Calu3 (cell line): ENCODE measurements around the gene NDOR1. TPM values are rescaled to one million over a fixed set of nuclear protein-coding genes. Genes with fewer than 3 reads are reported as not detected.

ENCODE experiments used
- BruUV-seq: library from RNA; stranded (reverse); fragments of 400-500 nt; replicated peaks from 2 replicates; lab custom pipeline; 2021; lab: Mats Ljungman, UMichigan
- CTCF ChIA-PET: fragments of 300-600 bp; sonication (Branson Sonifier 250); formaldehyde crosslinking; loops from one replicate; lab custom pipeline; 2022; ENCODE audit warnings: antibody characterized with exemption; lab: Charles Lee
- DNase-seq: peaks from one replicate; pipeline ENCODE4 v3.0.0; 2022
- H3K27ac Mint-ChIP-seq: one replicate; pipeline ENCODE4 v1.8.0; 2022; ENCODE audit warnings: mixed read lengths; ENCODE audit not compliant: unreplicated experiment
- H3K27me3 Mint-ChIP-seq: one replicate; pipeline ENCODE4 v1.8.0; 2022; ENCODE audit warnings: mixed read lengths; ENCODE audit not compliant: unreplicated experiment
- H3K36me3 Mint-ChIP-seq: one replicate; pipeline ENCODE4 v1.8.0; 2022; ENCODE audit warnings: mild to moderate bottlenecking, moderate library complexity, mixed read lengths; ENCODE audit not compliant: insufficient read depth, unreplicated experiment
- H3K4me1 Mint-ChIP-seq: one replicate; pipeline ENCODE4 v1.8.0; 2022; ENCODE audit warnings: mild to moderate bottlenecking, low read depth, mixed read lengths; ENCODE audit not compliant: unreplicated experiment
- H3K4me3 Mint-ChIP-seq: one replicate; pipeline ENCODE4 v1.8.0; 2022; ENCODE audit warnings: mild to moderate bottlenecking, low read depth, moderate library complexity, mixed read lengths; ENCODE audit not compliant: unreplicated experiment
- H3K9me3 Mint-ChIP-seq: one replicate; pipeline ENCODE4 v1.8.0; 2022; ENCODE audit warnings: low read depth, mixed read lengths; ENCODE audit not compliant: unreplicated experiment
- CTCF ChIP-seq: fragments of 200-600 bp; IDR thresholded peaks from one replicate; pipeline ENCODE4 v1.8.0; 2022; ENCODE audit warnings: antibody characterized with exemption; ENCODE audit not compliant: unreplicated experiment
- intact Hi-C: fragments of 100-400 bp; cut with micrococcal nuclease; formaldehyde crosslinking; loops from one replicate; pipeline ENCODE4 v1.10.0; 2022; ENCODE audit not compliant: unreplicated experiment
- total RNA-seq: library from RNA; stranded (reverse); gene quantifications from 2 replicates; pipeline ENCODE4 v1.2.3, GENCODE V29; 2022

NDOR1 gene
- total RNA-seq, 1 experiment from 2014 or later = 27.7 TPM

- peaks cover 21% of the 10 kb centered on the region for H3K36me3 Mint-ChIP-seq
- CTCF ChIA-PET = interaction anchor here (0.6 to 2.4 kb wide), 3 partner anchors 8 to 39 kb away, joined by 3 to 7 read pairs (median 3); no protein-coding TSS in a partner anchor
- no peaks in the 10 kb centered on the region for H3K27me3 Mint-ChIP-seq
- no peak overlapping the region for H3K27ac Mint-ChIP-seq
- no peak for TF ChIP-seq CTCF
- H3K4me1 Mint-ChIP-seq = peaks cover 19% of the 10 kb centered on the region
- no TSS peak for BruUV-seq
- H3K9me3 Mint-ChIP-seq = no peaks in the 10 kb centered on the region
- no peak overlapping the region for H3K4me3 Mint-ChIP-seq
- DNase-seq = no peak
- intact Hi-C loops = loop anchor here (5.0 kb wide), 1 partner anchor 51 kb away; no protein-coding TSS in a partner anchor
Observed at GRCh38 chr9:137228506-137228967, 23.0 kb downstream of the NDOR1 start.

GRCh38 chr9:137228968-137229896 lies 23.7 kb downstream of the NDOR1 start:
- intact Hi-C loops = loop anchor here (5.0 kb wide), 1 partner anchor 52 kb away; no protein-coding TSS in a partner anchor
- TF ChIP-seq CTCF = no peak
- CTCF ChIA-PET = interaction anchor here (0.6 kb wide), 1 partner anchor 38 kb away, joined by 3 read pairs; no protein-coding TSS in a partner anchor
- peaks cover under 1% of the 10 kb centered on the region for H3K27me3 Mint-ChIP-seq
- H3K4me3 Mint-ChIP-seq = no peak overlapping the region
- peaks cover 19% of the 10 kb centered on the region for H3K4me1 Mint-ChIP-seq
- H3K27ac Mint-ChIP-seq = no peak overlapping the region
- H3K36me3 Mint-ChIP-seq = peaks cover 18% of the 10 kb centered on the region
- no TSS peak for BruUV-seq
- DNase-seq = no peak
- no peaks in the 10 kb centered on the region for H3K9me3 Mint-ChIP-seq

- Mint-ChIP-seq H3K36me3 (peaks cover 24% of the 10 kb centered on the region), H3K4me3 (no peak overlapping the region), H3K9me3 (no peaks in the 10 kb centered on the region), H3K27me3 (peaks cover 10% of the 10 kb centered on the region), H3K4me1 (peaks cover 24% of the 10 kb centered on the region), H3K27ac (no peak overlapping the region)
- no peak for DNase-seq
- CTCF ChIA-PET = interaction anchor here (0.6 kb wide), 1 partner anchor 163 kb away, joined by 3 read pairs; no protein-coding TSS in a partner anchor
- no TSS peak for BruUV-seq
- intact Hi-C loops = loop anchor here (5.0 kb wide), 1 partner anchor 53 kb away; no protein-coding TSS in a partner anchor
- no peak for TF ChIP-seq CTCF
Observed at GRCh38 chr9:137229903-137230704, 24.6 kb downstream of the NDOR1 start.
